H1 (cell line): ENCODE results near the gene ANO9. TPM values are rescaled to one million over a fixed set of nuclear protein-coding genes. Genes with fewer than 3 reads are reported as not detected.

ENCODE experiments used
- CTCF ChIA-PET: fragments of 300-600 bp; sonication (Branson Sonifier 250); formaldehyde crosslinking; loops from one replicate; lab custom pipeline; 2021; ENCODE audit not compliant: partially characterized antibody; lab: Charles Lee
- POLR2A ChIA-PET: fragments of 300-600 bp; sonication (Branson Sonifier 250); formaldehyde crosslinking; loops from one replicate; lab custom pipeline; 2021; ENCODE audit warnings: inconsistent platforms; ENCODE audit not compliant: partially characterized antibody; lab: Charles Lee
- DNase-seq, 2 experiments: peaks; one replicate each; pipeline versions ENCODE4 v3.0.0 to v3.0.0-alpha.2; 2010 to 2022; ENCODE audit warnings: low spot score in 2 of 2, low read depth in 1 of 2, mixed read lengths in 1 of 2
- FAIRE-seq: peaks from 2 replicates; lab custom pipeline; 2011; peaks lifted over from hg19 to GRCh38; lab: Jason Lieb, UNC
- H2AFZ ChIP-seq: 2 replicates; pipeline ENCODE4 v1.8.1; 2012; ENCODE audit warnings: low read length, inconsistent platforms
- H2AK5ac ChIP-seq: 2 replicates; pipeline ENCODE4 v1.6.1; 2013; ENCODE audit warnings: low read depth, low read length
- H2BK120ac ChIP-seq: replicated peaks from 2 replicates; pipeline ENCODE3; 2013; ENCODE audit warnings: low read depth, low read length, inconsistent platforms
- H2BK12ac ChIP-seq: 2 replicates; pipeline ENCODE4 v1.6.1; 2013; ENCODE audit warnings: low read depth, low read length
- H2BK15ac ChIP-seq: 2 replicates; pipeline ENCODE4 v1.6.1; 2013; ENCODE audit warnings: low read length
- H2BK20ac ChIP-seq: 2 replicates; pipeline ENCODE4 v1.6.1; 2013; ENCODE audit warnings: low read length
- H2BK5ac ChIP-seq: 2 replicates; pipeline ENCODE4 v1.6.1; 2013; ENCODE audit warnings: low read depth, low read length
- H3K14ac ChIP-seq: 2 replicates; pipeline ENCODE4 v1.6.1; 2013; ENCODE audit warnings: inconsistent platforms; ENCODE audit not compliant: insufficient read length
- H3K18ac ChIP-seq: 2 replicates; pipeline ENCODE4 v1.6.1; 2013; ENCODE audit warnings: low read length; ENCODE audit errors: extremely low read depth
- H3K23ac ChIP-seq: 2 replicates; pipeline ENCODE4 v1.6.1; 2013; ENCODE audit warnings: inconsistent platforms; ENCODE audit not compliant: insufficient read length
- H3K23me2 ChIP-seq: 2 replicates; pipeline ENCODE4 v1.6.1; 2013; ENCODE audit warnings: low read depth, low read length
- H3K27ac ChIP-seq: 2 replicates; pipeline ENCODE4 v1.6.1; 2011; ENCODE audit warnings: low read depth, low read length, inconsistent platforms
- H3K27me3 ChIP-seq, 4 experiments: replicated peaks in 1 of 4; 1 replicate in 1 of 4; 2 replicates in 3 of 4; pipeline versions ENCODE4 v1.6.1 to v1.8.1; 2011 to 2013; ENCODE audit warnings: low read length in 3 of 4, mild to moderate bottlenecking in 3 of 4, inconsistent platforms in 2 of 4, mixed read lengths in 2 of 4, moderate library complexity in 1 of 4; ENCODE audit not compliant: control insufficient read depth in 3 of 4, insufficient read depth in 3 of 4; ENCODE audit errors: extremely low read depth in 1 of 4
- H3K36me3 ChIP-seq, 4 experiments: 2 replicates each; pipeline versions ENCODE4 v1.6.1 to v1.8.1; 2011 to 2013; ENCODE audit warnings: mild to moderate bottlenecking in 4 of 4, low read length in 3 of 4, moderate library complexity in 2 of 4, control low read depth in 1 of 4, inconsistent platforms in 1 of 4; ENCODE audit not compliant: insufficient read depth in 4 of 4, control insufficient read depth in 2 of 4
- H3K4ac ChIP-seq: replicated peaks from 2 replicates; pipeline ENCODE3; 2013; ENCODE audit warnings: low read length, low read depth, mixed read lengths, inconsistent platforms; ENCODE audit not compliant: insufficient read length
- H3K4me1 ChIP-seq, 4 experiments: replicated peaks in 1 of 4; 1 replicate in 1 of 4; 2 replicates in 3 of 4; pipeline versions ENCODE4 v1.6.1 to v1.8.1; 2011 to 2013; ENCODE audit warnings: low read length in 3 of 4, inconsistent platforms in 2 of 4, mixed read lengths in 1 of 4; ENCODE audit not compliant: insufficient read depth in 4 of 4, control insufficient read depth in 3 of 4
- H3K4me2 ChIP-seq, 2 experiments: 2 replicates each; pipeline versions ENCODE4 v1.6.1 to v1.8.1; 2011 to 2013; ENCODE audit warnings: low read depth in 2 of 2, low read length in 2 of 2, control low read depth in 1 of 2, inconsistent platforms in 1 of 2, mild to moderate bottlenecking in 1 of 2; ENCODE audit not compliant: insufficient read depth in 1 of 2
- H3K4me3 ChIP-seq, 4 experiments: fragments of 200-600, 300-600 bp in 1 of 4; sonication (generic), shearing (Covaris generic), sonication (Bioruptor Twin) in 1 of 4; 2 replicates each; pipeline versions ENCODE4 v1.5.1 to v1.8.1; 2011 to 2016; ENCODE audit warnings: low read length in 4 of 4, low read depth in 3 of 4, control low read depth in 2 of 4, inconsistent platforms in 2 of 4, mild to moderate bottlenecking in 2 of 4, mixed read lengths in 1 of 4, moderate library complexity in 1 of 4; ENCODE audit not compliant: insufficient read depth in 2 of 4; ENCODE audit errors: extremely low read depth in 1 of 4
- H3K56ac ChIP-seq: replicated peaks from 2 replicates; pipeline ENCODE3; 2013; ENCODE audit warnings: low read depth, mild to moderate bottlenecking, mixed read lengths, low read length, inconsistent platforms; ENCODE audit not compliant: insufficient read length
- H3K79me1 ChIP-seq: 2 replicates; pipeline ENCODE4 v1.6.1; 2013; ENCODE audit warnings: low read depth, low read length, control low read depth
- H3K79me2 ChIP-seq, 2 experiments: 2 replicates each; pipeline versions ENCODE4 v1.6.1 to v1.8.1; 2012 to 2013; ENCODE audit warnings: low read length in 2 of 2, mild to moderate bottlenecking in 2 of 2, inconsistent platforms in 1 of 2; ENCODE audit not compliant: insufficient read depth in 2 of 2, control insufficient read depth in 1 of 2
- H3K9ac ChIP-seq, 4 experiments: replicated peaks in 1 of 4; 1 replicate in 1 of 4; 2 replicates in 3 of 4; pipeline versions ENCODE4 v1.6.1 to v1.8.1; 2011 to 2013; ENCODE audit warnings: low read depth in 3 of 4, low read length in 3 of 4, control low read depth in 2 of 4, mild to moderate bottlenecking in 2 of 4, moderate library complexity in 2 of 4, inconsistent platforms in 1 of 4; ENCODE audit errors: extremely low read depth in 1 of 4
- H3K9me3 ChIP-seq, 2 experiments: 2 replicates each; pipeline versions ENCODE4 v1.6.1 to v1.8.1; 2012 to 2013; ENCODE audit warnings: mild to moderate bottlenecking in 2 of 2, moderate library complexity in 2 of 2, control low read depth in 1 of 2, inconsistent platforms in 1 of 2, low read depth in 1 of 2, low read length in 1 of 2, mixed read lengths in 1 of 2; ENCODE audit not compliant: insufficient read depth in 2 of 2
- H4K20me1 ChIP-seq, 2 experiments: replicated peaks in 1 of 2; 2 replicates each; pipeline versions ENCODE3 to v1.8.1; 2011 to 2013; ENCODE audit warnings: inconsistent platforms in 2 of 2, low read length in 2 of 2, mild to moderate bottlenecking in 1 of 2; ENCODE audit not compliant: insufficient read depth in 2 of 2, control insufficient read depth in 1 of 2
- H4K5ac ChIP-seq: 2 replicates; pipeline ENCODE4 v1.6.1; 2013; ENCODE audit warnings: low read length, low read depth, mixed read lengths, inconsistent platforms; ENCODE audit not compliant: insufficient read length
- H4K8ac ChIP-seq: 2 replicates; pipeline ENCODE4 v1.8.0; 2013; ENCODE audit warnings: mild to moderate bottlenecking, moderate library complexity, low read length, inconsistent platforms; ENCODE audit not compliant: insufficient read depth; ENCODE audit errors: extremely low read depth
- H4K91ac ChIP-seq: replicated peaks from 2 replicates; pipeline ENCODE3; 2013; ENCODE audit warnings: low read length, mixed read lengths, inconsistent platforms; ENCODE audit not compliant: insufficient read length
- BRCA1 ChIP-seq: IDR thresholded peaks from 2 replicates; pipeline ENCODE4 v1.6.1; 2012; ENCODE audit warnings: low read depth, low read length, improper control_type of control experiment
- CBX5 ChIP-seq: fragments of 300-800, 300-1000 bp; sonication (generic); IDR thresholded peaks from 2 replicates; pipeline ENCODE4 v1.7.1; 2016; ENCODE audit warnings: antibody characterized with exemption, low read length, low read depth
- EZH2 ChIP-seq: fragments of 200-600 bp; sonication (generic); IDR thresholded peaks from 2 replicates; pipeline ENCODE4 v1.7.1; 2012; ENCODE audit warnings: low read depth, mild to moderate bottlenecking, moderate library complexity, low read length, inconsistent platforms; ENCODE audit not compliant: severe bottlenecking
- KDM4A ChIP-seq: IDR thresholded peaks from one replicate; pipeline ENCODE4 v1.7.1; 2012; ENCODE audit warnings: low read depth, mild to moderate bottlenecking, moderate library complexity, low read length, inconsistent platforms; ENCODE audit not compliant: severe bottlenecking
- PHF8 ChIP-seq: fragments of 200-600 bp; sonication (generic); conservative IDR thresholded peaks from 2 replicates; pipeline ENCODE4 v1.7.1; 2012; ENCODE audit warnings: low read depth, mild to moderate bottlenecking, inconsistent platforms, low read length, moderate library complexity
- POLR2A ChIP-seq, 2 experiments: IDR thresholded peaks; 1 replicate in 1 of 2; 2 replicates in 1 of 2; pipeline ENCODE4 v1.6.1; 2011; ENCODE audit warnings: low read depth in 2 of 2, low read length in 2 of 2, mild to moderate bottlenecking in 2 of 2; ENCODE audit errors: control extremely low read depth in 1 of 2
- RXRA ChIP-seq: IDR thresholded peaks from 2 replicates; pipeline ENCODE4 v1.6.1; 2011; ENCODE audit warnings: low read depth, mild to moderate bottlenecking, low read length, moderate library complexity; ENCODE audit not compliant: insufficient read depth
- SIN3A ChIP-seq, 2 experiments: IDR thresholded peaks in 1 of 2; conservative IDR thresholded peaks in 1 of 2; 2 replicates each; pipeline ENCODE4 v1.6.1; 2011 to 2012; ENCODE audit warnings: low read length in 2 of 2, improper control_type of control experiment in 1 of 2, low read depth in 1 of 2, mild to moderate bottlenecking in 1 of 2
- SRF ChIP-seq: IDR thresholded peaks from 2 replicates; pipeline ENCODE4 v1.6.1; 2011; ENCODE audit warnings: mild to moderate bottlenecking, low read depth, low read length, moderate library complexity
- SUZ12 ChIP-seq: fragments of 200-600 bp; sonication (generic); IDR thresholded peaks from 2 replicates; pipeline ENCODE4 v1.6.1; 2012; ENCODE audit warnings: mild to moderate bottlenecking, inconsistent platforms, low read length, moderate library complexity, mixed read lengths
- TEAD4 ChIP-seq: IDR thresholded peaks from 2 replicates; pipeline ENCODE4 v1.6.1; 2012; ENCODE audit warnings: low read depth, low read length, inconsistent platforms, mixed read lengths
- USF2 ChIP-seq: IDR thresholded peaks from 2 replicates; pipeline ENCODE4 v1.6.1; 2011; ENCODE audit warnings: low read length, improper control_type of control experiment
- WGBS, 2 experiments: shearing (Covaris generic) in 1 of 2; methylation state at CpG; one replicate each; pipeline versions ENCODE4 v1.1.6 to v1.1.7; 2013 to 2015; ENCODE audit warnings: low lambda C conversion rate in 2 of 2, mixed read lengths in 2 of 2, inconsistent platforms in 1 of 2, low coverage in 1 of 2, missing lambda C conversion rate in 1 of 2; ENCODE audit not compliant: insufficient replicate concordance in 2 of 2, insufficient coverage in 1 of 2, insufficient read length in 1 of 2; ENCODE audit errors: extremely low coverage in 1 of 2, missing lambda C conversion rate in 1 of 2; 5-methylcytosine and 5-hydroxymethylcytosine counted together
- polyA plus RNA-seq, 7 experiments: library from polyadenylated mRNA; depleted of rRNA in 3 of 7; stranded (reverse) in 5 of 7; unstranded in 2 of 7; fragments of >200 nt in 5 of 7; fragments of 200-250 nt in 2 of 7; gene quantifications; 1 replicate in 5 of 7; 2 replicates in 1 of 7; 4 replicates in 1 of 7; pipeline versions ENCODE4 v1.2.1 to v1.2.3, GENCODE V29; 2011 to 2013; ENCODE audit warnings: missing spikeins in 2 of 7, mixed read lengths in 2 of 7
- total RNA-seq: library from RNA; stranded (reverse); fragmentation: NEBNext Ultra II Directional; extraction: Animal tissue kit (Norgen Biotek cat#: 25700); gene quantifications from 2 replicates; pipeline ENCODE4 v1.2.1, GENCODE V29; 2021

The ANO9 gene
- total and polyA plus RNA-seq, 2 of the 8 experiments (the other 6 are each of a cell fraction or from before 2014, with no cell fraction given), result 20.0 to 20.7 TPM

- Histone ChIP-seq H2BK20ac (no peak overlapping the region), H3K4ac (no peak overlapping the region), H2BK15ac (no peak overlapping the region), H3K9ac (no peak overlapping the region), H2BK12ac (no peak overlapping the region), H3K36me3 (peaks cover 0 to 7% (median 2%) of the 10 kb centered on the region in 4 experiments; a peak in 2 of 8 replicates), H2BK120ac (no peak overlapping the region), H4K5ac (no peak overlapping the region), H2BK5ac (0 out of 2 replicates have a peak overlapping the region, but pooled peaks have one; percentile 32), H4K20me1 (peaks cover 0 to 9% of the 10 kb centered on the region in 2 experiments), H3K79me1 (peaks cover 16% of the 10 kb centered on the region), H3K9me3 (no peaks in the 10 kb centered on the region), H3K27me3 (no peaks in the 10 kb centered on the region), H3K4me1 (peaks cover 0 to 3% (median under 1%) of the 10 kb centered on the region in 4 experiments; a peak in 2 of 7 replicates), H4K91ac (no peak overlapping the region), H2AK5ac (no peak overlapping the region), H2AFZ (no peak overlapping the region), H3K4me3 (no peak overlapping the region), H4K8ac (no peak overlapping the region), H3K27ac (no peak overlapping the region), H3K79me2 (peaks cover 7 to 30% of the 10 kb centered on the region in 2 experiments), H3K4me2 (no peak overlapping the region), H3K14ac (no peak overlapping the region), H3K23ac (no peak overlapping the region), H3K23me2 (no peaks in the 10 kb centered on the region), H3K56ac (no peak overlapping the region), H3K18ac (no peak overlapping the region)
- ChIA-PET CTCF (interaction anchor here (0.6 to 1.5 kb wide), 10 partner anchors 22 to 124 kb away, joined by 3 to 6 read pairs (median 3); no protein-coding TSS in a partner anchor), POLR2A (interaction anchor here (0.8 to 1.8 kb wide), 6 partner anchors 9 to 59 kb away, joined by 3 to 4 read pairs (median 3); no protein-coding TSS in a partner anchor)
- DNase-seq (no peak), FAIRE-seq (no peak)
- 91% methylated on average over 15 of the region's 15 CpGs; no CpG with 5 or more reads in 1 of the 2 experiments for WGBS, 2 experiments
- TF ChIP-seq BRCA1, result no peak
- TF ChIP-seq TEAD4, result no peak
- TF ChIP-seq CBX5, result no peak
- no peak for TF ChIP-seq EZH2
- TF ChIP-seq SUZ12, result no peak
- no peak for TF ChIP-seq SRF
- no peak for TF ChIP-seq USF2
- no peak for TF ChIP-seq RXRA
- no peak for TF ChIP-seq POLR2A (IDR thresholded peaks at IDR 0.05; ENCODE audit: control extremely low read depth in 1 of 2, low read depth in 2 of 2, low read length in 2 of 2)
- TF ChIP-seq SIN3A (conservative IDR thresholded peaks at IDR 0.05 in 1 of 2, IDR thresholded peaks at IDR 0.05 in 1 of 2; ENCODE audit: low read depth in 1 of 2, low read length in 2 of 2), result no peak
- TF ChIP-seq PHF8, result no peak
- TF ChIP-seq KDM4A, result no peak
These were observed 34.6 kb upstream of the ANO9 start for GRCh38 chr11:476416-476815.
